ENCODE results near the gene RBMS1.

GRCh38 chr2:160419776-160420505 is 73.7 kb downstream of the RBMS1 start:
- TF ChIP-seq, protein P1, sequence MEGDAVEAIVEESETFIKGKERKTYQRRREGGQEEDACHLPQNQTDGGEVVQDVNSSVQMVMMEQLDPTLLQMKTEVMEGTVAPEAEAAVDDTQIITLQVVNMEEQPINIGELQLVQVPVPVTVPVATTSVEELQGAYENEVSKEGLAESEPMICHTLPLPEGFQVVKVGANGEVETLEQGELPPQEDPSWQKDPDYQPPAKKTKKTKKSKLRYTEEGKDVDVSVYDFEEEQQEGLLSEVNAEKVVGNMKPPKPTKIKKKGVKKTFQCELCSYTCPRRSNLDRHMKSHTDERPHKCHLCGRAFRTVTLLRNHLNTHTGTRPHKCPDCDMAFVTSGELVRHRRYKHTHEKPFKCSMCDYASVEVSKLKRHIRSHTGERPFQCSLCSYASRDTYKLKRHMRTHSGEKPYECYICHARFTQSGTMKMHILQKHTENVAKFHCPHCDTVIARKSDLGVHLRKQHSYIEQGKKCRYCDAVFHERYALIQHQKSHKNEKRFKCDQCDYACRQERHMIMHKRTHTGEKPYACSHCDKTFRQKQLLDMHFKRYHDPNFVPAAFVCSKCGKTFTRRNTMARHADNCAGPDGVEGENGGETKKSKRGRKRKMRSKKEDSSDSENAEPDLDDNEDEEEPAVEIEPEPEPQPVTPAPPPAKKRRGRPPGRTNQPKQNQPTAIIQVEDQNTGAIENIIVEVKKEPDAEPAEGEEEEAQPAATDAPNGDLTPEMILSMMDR (IDR thresholded peaks at IDR 0.05; ENCODE audit: low read depth, low read length) = no peak
- no peak for TF ChIP-seq EZH2phosphoT487 (IDR thresholded peaks at IDR 0.05; ENCODE audit: low read depth)

All from OCI-LY3 (cell line).